HepG2 (cell line): ENCODE measurements around the gene NEK3. TPM values are rescaled to one million over a fixed set of nuclear protein-coding genes. Genes with fewer than 3 reads are reported as not detected.

Source experiments
- ATAC-seq: fragments of 200-7000 bp; cut with Tn5 transposase; 3 replicates; pipeline ENCODE4 v1.9.1; 2020; ENCODE audit warnings: mild to moderate bottlenecking, moderate library complexity
- BruUV-seq: library from RNA; stranded (reverse); fragments of 400-500 nt; replicated peaks from 2 replicates; lab custom pipeline; 2021; lab: Mats Ljungman, UMichigan
- CTCF ChIA-PET: fragments of 300-600 bp; formaldehyde crosslinking; extraction: SDS; loops from one replicate; lab custom pipeline; 2021; ENCODE audit warnings: low total read pairs, inconsistent platforms, low intra/inter-chr PET ratio; lab: Yijun Ruan, JAX
- POLR2A ChIA-PET: fragments of 350-600 bp; sonication (Branson Sonifier 250); formaldehyde crosslinking; loops from one replicate; lab custom pipeline; 2020; ENCODE audit warnings: antibody characterized with exemption, inconsistent platforms; lab: Yijun Ruan, JAX
- DNase-seq: peaks from one replicate; pipeline ENCODE4 v3.0.0-alpha.2; 2015; ENCODE audit warnings: low spot score
- FAIRE-seq: peaks from 3 replicates; lab custom pipeline; 2011; peaks lifted over from hg19 to GRCh38; lab: Jason Lieb, UNC
- H2AFZ ChIP-seq: one replicate; pipeline ENCODE4 v1.6.1; 2011; ENCODE audit warnings: low read length, inconsistent platforms
- H3K27ac ChIP-seq: fragments of 300-600 bp; 3 replicates; pipeline ENCODE4 v1.8.0; 2011; ENCODE audit warnings: mixed run types, mild to moderate bottlenecking, mixed read lengths, low read length, inconsistent platforms; ENCODE audit not compliant: insufficient read depth; ENCODE audit errors: extremely low read length
- H3K27me3 ChIP-seq, 2 experiments: fragments of 200-600 bp in 1 of 2; 2 replicates in 1 of 2; 3 replicates in 1 of 2; pipeline versions ENCODE4 v1.6.0 to v1.8.0; 2011; ENCODE audit warnings: low read length in 2 of 2, mild to moderate bottlenecking in 2 of 2, moderate library complexity in 2 of 2, inconsistent platforms in 1 of 2; ENCODE audit not compliant: insufficient read depth in 2 of 2, control insufficient read depth in 1 of 2
- H3K36me3 ChIP-seq, 2 experiments: fragments of 200-600 bp in 1 of 2; replicated peaks in 1 of 2; 2 replicates in 1 of 2; 3 replicates in 1 of 2; pipeline versions ENCODE4 v1.5.1 to v1.8.0; 2011; ENCODE audit warnings: low read length in 2 of 2, inconsistent platforms in 1 of 2; ENCODE audit not compliant: insufficient read depth in 2 of 2, control insufficient read depth in 1 of 2
- H3K4me1 ChIP-seq: 2 replicates; pipeline ENCODE4 v1.5.1; 2012; ENCODE audit warnings: low read length, inconsistent platforms; ENCODE audit not compliant: insufficient read depth
- H3K4me2 ChIP-seq: 2 replicates; pipeline ENCODE4 v1.6.0; 2011; ENCODE audit warnings: low read depth, low read length, inconsistent platforms
- H3K4me3 ChIP-seq, 3 experiments: fragments of 200-600 bp in 1 of 3; sonication (generic), shearing (Covaris generic) in 1 of 3; replicated peaks in 1 of 3; 2 replicates each; pipeline ENCODE4 v1.5.1; 2011 to 2016; ENCODE audit warnings: low read length in 3 of 3, inconsistent platforms in 2 of 3, low read depth in 2 of 3, mild to moderate bottlenecking in 2 of 3, control low read depth in 1 of 3, mixed read lengths in 1 of 3; ENCODE audit not compliant: insufficient read depth in 1 of 3
- H3K79me2 ChIP-seq: one replicate; pipeline ENCODE4 v1.6.1; 2011; ENCODE audit warnings: low read length, inconsistent platforms; ENCODE audit not compliant: insufficient read depth
- H3K9ac ChIP-seq: 2 replicates; pipeline ENCODE4 v1.6.0; 2011; ENCODE audit warnings: mild to moderate bottlenecking, low read depth, low read length, inconsistent platforms; ENCODE audit not compliant: insufficient read depth
- H3K9me3 ChIP-seq: 2 replicates; pipeline ENCODE4 v1.5.1; 2012; ENCODE audit warnings: mild to moderate bottlenecking, low read length
- H4K20me1 ChIP-seq: 2 replicates; pipeline ENCODE4 v1.6.0; 2011; ENCODE audit warnings: inconsistent platforms, mild to moderate bottlenecking, low read length, moderate library complexity; ENCODE audit not compliant: insufficient read depth
- KDM6A ChIP-seq: IDR thresholded peaks from 2 replicates; pipeline ENCODE4 v1.6.1; 2016; ENCODE audit warnings: low read depth
- MAFK ChIP-seq, 2 experiments: IDR thresholded peaks in 1 of 2; conservative IDR thresholded peaks in 1 of 2; 2 replicates each; pipeline ENCODE4 v1.6.1; 2011; ENCODE audit warnings: improper control_type of control experiment in 2 of 2, low read length in 2 of 2
- NAIF1 ChIP-seq: sonication (generic); formaldehyde crosslinking; IDR thresholded peaks from 2 replicates; pipeline ENCODE4 v1.5.0; 2020; ENCODE audit warnings: mild to moderate bottlenecking, missing genetic modification reagents, borderline replicate concordance
- RNF219 ChIP-seq: sonication (generic); formaldehyde crosslinking; IDR thresholded peaks from 2 replicates; pipeline ENCODE4 v1.5.0; 2020; ENCODE audit warnings: mild to moderate bottlenecking, missing genetic modification reagents
- ZMYM3 ChIP-seq: sonication (generic); formaldehyde crosslinking; IDR thresholded peaks from 2 replicates; pipeline ENCODE4 v1.5.1; 2020; ENCODE audit warnings: mild to moderate bottlenecking, missing genetic modification reagents
- ZNF768 ChIP-seq: sonication (generic); formaldehyde crosslinking; IDR thresholded peaks from 2 replicates; pipeline ENCODE4 v1.4.0; 2020; ENCODE audit warnings: missing genetic modification reagents
- ZNF784 ChIP-seq: sonication (generic); formaldehyde crosslinking; IDR thresholded peaks from 2 replicates; pipeline ENCODE4 v1.5.1; 2020; ENCODE audit warnings: missing genetic modification reagents, mild to moderate bottlenecking, borderline replicate concordance
- WGBS: methylation state at CpG from one replicate; pipeline ENCODE4 v1.1.6; 2017; ENCODE audit warnings: low lambda C conversion rate; 5-methylcytosine and 5-hydroxymethylcytosine counted together
- in situ Hi-C: cut with HindIII; loops from 2 replicates; pipeline ENCODE4 v1.10.0; 2017; ENCODE audit warnings: low pct_unique_long_range_greater_than_20kb; ENCODE audit not compliant: extremely low pct_ligation_motif_present
- intact Hi-C: fragments of 100-400 bp; cut with micrococcal nuclease; formaldehyde crosslinking; loops from one replicate; pipeline ENCODE4 v1.10.0; 2022; ENCODE audit not compliant: unreplicated experiment
- polyA plus RNA-seq, 8 experiments: library from polyadenylated mRNA; depleted of rRNA in 3 of 8; stranded (reverse) in 7 of 8; unstranded in 1 of 8; fragments of >200 nt; fragmentation: Illumina TruSeq in 4 of 8; extraction: Trizol in 4 of 8; gene quantifications; 2 replicates each; pipeline versions ENCODE4 v1.2.1 to v1.2.3, GENCODE V29; 2011 to 2016; ENCODE audit warnings: low read depth in 4 of 8, missing spikeins in 1 of 8, mixed read lengths in 1 of 8; ENCODE audit not compliant: insufficient read depth in 1 of 8
- total RNA-seq, 5 experiments: library from RNA; depleted of rRNA; stranded (reverse); fragments of >200 nt; fragmentation: Illumina TruSeq; extraction: Trizol; gene quantifications; 2 replicates each; pipeline ENCODE4 v1.2.3, GENCODE V29; 2016; ENCODE audit warnings: low read depth in 1 of 5

The NEK3 gene
- total and polyA plus RNA-seq, 2 of the 13 experiments (the other 11 are each of a cell fraction or from before 2014, with no cell fraction given), result 36.7 to 68.2 TPM

- H2AFZ ChIP-seq, result peak overlapping the region; percentile 31
- BruUV-seq, result no TSS peak
- no peak overlapping the region for H3K27ac ChIP-seq
- peak overlapping the region; percentile 86 for H3K4me2 ChIP-seq
- CTCF ChIA-PET, result interaction anchor here (0.6 to 3.4 kb wide), 10 partner anchors 56 to 323 kb away, joined by 3 to 28 read pairs (median 8); partner anchors contain the start of genes TMEM272 and VPS36
- WGBS, result 45% methylated on average over 6 of the region's 6 CpGs
- intact Hi-C loops, result loop anchor here (1.0 to 5.0 kb wide), 6 partner anchors 56 to 312 kb away; no protein-coding TSS in a partner anchor
- in situ Hi-C loops, result loop anchor here (5.0 to 10.0 kb wide), 4 partner anchors 55 to 313 kb away; partner anchors contain the start of genes ALG11 and ATP7B
- FAIRE-seq, result no peak
- H4K20me1 ChIP-seq, result no peaks in the 10 kb centered on the region
- no peaks in the 10 kb centered on the region for H3K9me3 ChIP-seq
- peaks cover 14% of the 10 kb centered on the region for H3K4me1 ChIP-seq
- POLR2A ChIA-PET, result interaction anchor here (0.9 to 2.2 kb wide), 4 partner anchors 56 to 191 kb away, joined by 3 to 12 read pairs (median 4); no protein-coding TSS in a partner anchor
- H3K79me2 ChIP-seq, result no peaks in the 10 kb centered on the region
- H3K36me3 ChIP-seq, result peaks cover 4 to 16% of the 10 kb centered on the region in 2 experiments; a peak in 4 of 5 replicates
- no peak overlapping the region for H3K9ac ChIP-seq
- no peaks in the 10 kb centered on the region for H3K27me3 ChIP-seq
- TF ChIP-seq ZNF784 (no peak), ZMYM3 (CRISPR knock-in tag) (no peak), NAIF1 (CRISPR knock-in tag) (no peak), MAFK (conservative IDR thresholded peaks at IDR 0.05 in 1 of 2, IDR thresholded peaks at IDR 0.05 in 1 of 2; ENCODE audit: low read length in 2 of 2) (peak in 1 of 2 experiments; percentile 33; a peak in 1 of 4 replicates)
- H3K4me3 ChIP-seq, result peak overlapping the region in 2 of 3 experiments; percentile 63 to 76; a peak in 3 of 6 replicates
- DNase-seq, result no peak
- ATAC-seq, result peak; percentile 1; the same call in 2 of the 3 replicates
Observed at GRCh38 chr13:52127378-52127777, 32.0 kb downstream of the NEK3 start.

- Histone ChIP-seq H3K27ac (no peak overlapping the region), H3K9ac (no peak overlapping the region), H4K20me1 (no peaks in the 10 kb centered on the region)
- TF ChIP-seq RNF219 (CRISPR knock-in tag) (no peak), KDM6A (CRISPR knock-in tag) (no peak), ZNF768 (CRISPR knock-in tag) (no peak)
- TF ChIP-seq, all 625 proteins: peak for 0
- Histone ChIP-seq H3K79me2 (no peaks in the 10 kb centered on the region), H3K4me3 (no peak overlapping the region), H3K4me1 (peaks cover 14% of the 10 kb centered on the region), H3K9me3 (no peaks in the 10 kb centered on the region), H2AFZ (no peak overlapping the region), H3K4me2 (no peak overlapping the region), H3K36me3 (no peaks in the 10 kb centered on the region), H3K27me3 (no peaks in the 10 kb centered on the region)
- ATAC-seq (no peak), FAIRE-seq (no peak), DNase-seq (no peak)
- intact Hi-C loops, result loop anchor here (5.0 kb wide), 1 partner anchor 168 kb away; no protein-coding TSS in a partner anchor
- in situ Hi-C loops, result loop anchor here (5.0 to 10.0 kb wide), 4 partner anchors 53 to 311 kb away; partner anchors contain the start of genes ALG11 and ATP7B
- ChIA-PET CTCF (no interaction called here), POLR2A (no interaction called here)
- 89% methylated on average over 3 of the region's 3 CpGs for WGBS
- BruUV-seq, result no TSS peak
Observed at GRCh38 chr13:52125547-52125946, 33.9 kb downstream of the NEK3 start.
